ENCODE data around the gene DGKD.

- TF ChIP-seq CTCF (IDR thresholded peaks at IDR 0.05) (no peak), POLR2A (IDR thresholded peaks at IDR 0.05) (no peak)
Observed at GRCh38 chr2:233471291-233472035, 117.2 kb downstream of the DGKD start.
